ENCODE results near the gene RPS14. TPM values are rescaled to one million over a fixed set of nuclear protein-coding genes. Genes with fewer than 3 reads are reported as not detected.

RPS14 gene
- 1,801 and 3,444 TPM in 2 replicates for total RNA-seq

DNA sequence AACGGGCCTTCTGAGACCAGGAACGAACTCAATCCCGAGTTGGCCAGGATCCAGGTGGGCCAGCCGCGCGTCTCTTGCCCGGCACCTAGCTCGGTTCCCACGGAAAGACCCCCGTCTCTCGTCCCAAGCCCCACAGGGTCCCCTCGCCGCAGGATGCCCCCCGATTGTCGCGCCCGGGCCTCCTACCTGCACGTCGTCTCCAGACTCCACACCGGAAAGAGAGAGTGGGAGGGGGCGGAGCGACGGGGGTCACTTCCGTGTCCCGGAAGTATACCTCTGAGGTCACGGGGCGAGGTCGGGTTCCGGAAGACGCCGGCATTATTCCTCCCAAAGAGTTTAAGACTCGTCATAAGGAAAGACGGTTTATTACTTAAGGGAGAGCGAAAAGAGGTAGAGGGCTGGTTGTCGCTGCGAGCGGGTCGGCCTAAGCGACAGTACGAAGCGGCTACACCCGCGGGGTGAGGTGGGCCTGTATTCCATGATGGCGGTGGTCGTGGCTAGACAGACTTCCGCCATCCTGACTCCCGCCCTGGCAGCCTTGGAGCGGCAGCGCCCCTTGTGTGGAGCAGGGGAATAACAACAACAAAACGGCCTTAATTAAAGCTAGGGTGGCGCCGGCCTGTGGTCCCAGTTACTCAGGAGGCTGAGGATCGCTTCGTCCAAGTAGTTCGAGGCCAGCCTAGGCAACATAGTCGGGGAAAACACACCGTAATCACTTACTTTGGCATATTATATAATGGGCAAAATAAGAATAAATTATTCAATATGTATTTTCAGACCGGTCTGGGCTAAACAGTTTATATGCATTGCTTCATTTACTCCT, at the start of gene RPS14:
Gene RPS14 (minus strand): TSS at position 223 of the 823 bp plus-strand sequence. CDS start 2,006 bp downstream, outside the sequence.

DNA sequence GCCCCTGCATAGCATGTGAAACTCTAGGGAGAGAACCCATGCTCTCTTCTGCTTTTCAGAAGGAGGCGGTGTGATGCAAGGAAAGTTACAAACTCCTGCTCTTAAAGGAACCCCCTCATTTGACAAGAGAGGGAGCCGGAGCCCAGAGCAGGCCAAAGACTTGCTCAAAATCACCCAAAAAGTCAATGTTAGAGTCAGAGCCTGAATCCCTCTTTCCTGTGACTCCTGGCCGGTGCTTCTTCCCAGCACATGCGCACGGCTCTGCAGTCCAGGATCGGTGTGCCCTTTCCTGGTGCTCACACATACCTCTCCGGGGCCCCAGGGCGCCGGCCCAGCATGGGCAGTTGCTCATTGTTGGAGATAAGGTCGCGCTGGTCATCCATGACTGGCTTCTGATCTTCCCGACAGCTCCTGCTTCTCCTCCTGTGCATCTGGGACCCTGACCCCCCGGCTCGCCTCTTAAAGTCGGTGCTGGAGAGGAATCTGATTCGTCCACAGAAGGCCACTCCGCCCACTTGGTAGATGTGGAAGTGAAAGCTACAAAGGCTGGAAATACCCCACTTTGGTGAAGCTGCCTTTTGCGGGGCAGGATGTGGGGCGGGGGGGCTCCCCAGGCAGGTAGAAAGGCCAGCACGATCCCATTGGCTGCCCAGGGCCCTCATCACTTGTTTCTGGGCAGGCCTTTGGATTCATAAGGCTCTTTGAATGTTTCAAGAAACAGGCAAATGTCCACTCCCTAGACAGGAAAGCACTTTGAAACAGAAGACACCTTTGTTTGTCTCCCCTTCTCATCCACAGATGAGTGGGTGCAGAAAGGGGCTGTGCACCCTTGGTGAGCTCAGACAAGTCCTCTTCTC, 37.0 kb downstream of the RPS14 start, which contains the start of gene CD74:
Gene CD74 (minus strand): TSS at position 592 of the 857 bp plus-strand sequence. CDS start 161 bp downstream, at position 431.

Other genes starting within 250 kb of the RPS14 start
- gene CAMK2A, start 160.0 kb downstream of the RPS14 start, total RNA-seq, result 0.34 and 1.00 TPM in 2 replicates
- gene ARSI, start 146.8 kb downstream of the RPS14 start, total RNA-seq, result 8.2 and 37.1 TPM in 2 replicates
- gene TCOF1, start 92.0 kb downstream of the RPS14 start, total RNA-seq, result 15.0 and 29.3 TPM in 2 replicates
- gene CD74, start 36.8 kb downstream of the RPS14 start, total RNA-seq, result 2.4 and 23.1 TPM in 2 replicates
- 19.5 and 94.6 TPM in 2 replicates for gene NDST1, start 58.4 kb upstream of the RPS14 start, total RNA-seq
- gene SYNPO, start 190.9 kb upstream of the RPS14 start, total RNA-seq, result 1.4 and 18.1 TPM in 2 replicates
- 0.21 TPM in 1 of 2 replicates, not detected in the other for gene MYOZ3, start 211.5 kb upstream of the RPS14 start, total RNA-seq